Tibial artery (tissue), 4 donors: ENCODE results near the gene INPP5A.

Source experiments
- DNase-seq, 2 donors: peaks; one replicate each; pipeline ENCODE4 v3.0.0-alpha.2; 2019
- H3K27ac ChIP-seq, 2 donors: fragments of 200-600 bp; sonication (generic) in 1 of 2; 1 replicate in 1 of 2; 2 replicates in 1 of 2; pipeline ENCODE4 v1.5.1; 2018 to 2019; ENCODE audit warnings: mild to moderate bottlenecking in 1 of 2
- H3K27me3 ChIP-seq, 2 donors: fragments of 200-600 bp; sonication (generic) in 1 of 2; one replicate each; pipeline versions ENCODE4 v1.5.1 to v1.6.0; 2016 to 2019
- H3K36me3 ChIP-seq, 3 donors: fragments of 200-600 bp; sonication (generic) in 2 of 3; one replicate each; pipeline ENCODE4 v1.5.1; 2016 to 2019; ENCODE audit warnings: mild to moderate bottlenecking in 2 of 3
- H3K4me1 ChIP-seq, 4 donors: fragments of 200-600 bp; sonication (generic) in 2 of 4; 1 replicate in 3 of 4; 2 replicates in 1 of 4; pipeline ENCODE4 v1.5.1; 2016 to 2019
- H3K4me3 ChIP-seq, 2 donors: fragments of 200-600 bp; sonication (generic) in 1 of 2; 1 replicate in 1 of 2; 2 replicates in 1 of 2; pipeline ENCODE4 v1.5.1; 2018 to 2019; ENCODE audit warnings: mild to moderate bottlenecking in 2 of 2
- H3K9me3 ChIP-seq, 3 donors: fragments of 200-600 bp; sonication (generic) in 1 of 3; one replicate each; pipeline ENCODE4 v1.5.1; 2016 to 2019
- CTCF ChIP-seq, 2 experiments: fragments of 200-600 bp in 1 of 2; fragments of 450-650 bp in 1 of 2; IDR thresholded peaks; one replicate each; pipeline ENCODE4 v1.5.1; 2017 to 2019; ENCODE audit warnings: antibody characterized with exemption in 2 of 2, mild to moderate bottlenecking in 1 of 2, moderate library complexity in 1 of 2
- intact Hi-C: fragments of 100-400 bp; cut with DNase I; formaldehyde crosslinking; loops from one replicate; pipeline ENCODE4 v1.15.0; 2023; ENCODE audit warnings: low total_unique reads

The INPP5A gene

GRCh38 chr10:132660385-132660784 is 122.8 kb downstream of the INPP5A start:
- DNase-seq = no peak
- Histone ChIP-seq H3K4me1 (no peaks in the 10 kb centered on the region), H3K9me3 (no peaks in the 10 kb centered on the region), H3K27ac (no peak overlapping the region), H3K4me3 (no peak overlapping the region), H3K27me3 (no peaks in the 10 kb centered on the region), H3K36me3 (peaks cover 22 to 61% (median 32%) of the 10 kb centered on the region in 3 donors)
- no peak for TF ChIP-seq CTCF (IDR thresholded peaks at IDR 0.05)
- intact Hi-C loops = no loop called here

- intact Hi-C loops = no loop called here
- peaks cover 0 to 6% (median 0%) of the 10 kb centered on the region in 4 donors for H3K4me1 ChIP-seq
- no peaks in the 10 kb centered on the region for H3K9me3 ChIP-seq
- H3K27ac ChIP-seq = no peak overlapping the region
- no peak overlapping the region for H3K4me3 ChIP-seq
- peaks cover 22 to 44% (median 32%) of the 10 kb centered on the region in 3 donors for H3K36me3 ChIP-seq
- H3K27me3 ChIP-seq = no peaks in the 10 kb centered on the region
- no peak for TF ChIP-seq CTCF (IDR thresholded peaks at IDR 0.05)
- no peak for DNase-seq
Measured at GRCh38 chr10:132662186-132662920, 124.8 kb downstream of the INPP5A start.

- Histone ChIP-seq H3K27ac (no peak overlapping the region), H3K4me3 (no peak overlapping the region), H3K4me1 (peaks cover 0 to 6% (median 0%) of the 10 kb centered on the region in 4 donors), H3K9me3 (no peaks in the 10 kb centered on the region), H3K36me3 (peaks cover 22 to 34% (median 30%) of the 10 kb centered on the region in 3 donors), H3K27me3 (no peaks in the 10 kb centered on the region)
- no peak for DNase-seq
- TF ChIP-seq CTCF (IDR thresholded peaks at IDR 0.05) = no peak
- intact Hi-C loops = no loop called here
Measured at GRCh38 chr10:132663666-132664365, 126.2 kb downstream of the INPP5A start.

- peaks cover 16 to 28% (median 24%) of the 10 kb centered on the region in 3 donors for H3K36me3 ChIP-seq
- no peaks in the 10 kb centered on the region for H3K9me3 ChIP-seq
- no peaks in the 10 kb centered on the region for H3K27me3 ChIP-seq
- DNase-seq = no peak
- intact Hi-C loops = no loop called here
- TF ChIP-seq CTCF (IDR thresholded peaks at IDR 0.05) = no peak
- no peak overlapping the region for H3K4me3 ChIP-seq
- H3K4me1 ChIP-seq = peaks cover 0 to 6% (median 0%) of the 10 kb centered on the region in 4 donors
- H3K27ac ChIP-seq = no peak overlapping the region
Measured at GRCh38 chr10:132664407-132664806, 126.8 kb downstream of the INPP5A start.

- no peak for DNase-seq
- Histone ChIP-seq H3K4me3 (no peak overlapping the region), H3K9me3 (no peaks in the 10 kb centered on the region), H3K36me3 (peaks cover 11 to 23% (median 20%) of the 10 kb centered on the region in 3 donors), H3K4me1 (peaks cover 0 to 6% (median 0%) of the 10 kb centered on the region in 4 donors), H3K27ac (no peak overlapping the region), H3K27me3 (no peaks in the 10 kb centered on the region)
- intact Hi-C loops = no loop called here
- no peak for TF ChIP-seq CTCF (IDR thresholded peaks at IDR 0.05)
Measured at GRCh38 chr10:132664883-132665282, 127.3 kb downstream of the INPP5A start.
